CD1c-positive myeloid dendritic cell (primary cell): Measurements from ENCODE around the gene MAP1A.

ENCODE experiments used
- DNase-seq: peaks from one replicate; pipeline ENCODE4 v3.0.0-alpha.2; 2016; ENCODE audit errors: extremely low spot score

MAP1A gene

GRCh38 chr15:43517354-43518196 is at the start of gene MAP1A:
Gene MAP1A, plus strand, starts transcription at chr15:43517608. Its CDS starts 3,866 bp downstream, at chr15:43521474.
- no peak for DNase-seq

- no peak for DNase-seq
These were observed 47.5 kb upstream of the MAP1A start for GRCh38 chr15:43469867-43470266.

GRCh38 chr15:43471975-43472374 is 45.4 kb upstream of the MAP1A start:
- DNase-seq, result no peak

- no peak for DNase-seq
These were observed 43.5 kb upstream of the MAP1A start for GRCh38 chr15:43473885-43474284.

GRCh38 chr15:43483297-43484128 is 33.9 kb upstream of the MAP1A start:
- DNase-seq, result no peak

- no peak for DNase-seq
These were observed 33.0 kb upstream of the MAP1A start for GRCh38 chr15:43484455-43484854.

GRCh38 chr15:43487271-43487895 is 30.0 kb upstream of the MAP1A start:
- DNase-seq, result no peak

- no peak for DNase-seq
These were observed 28.6 kb upstream of the MAP1A start for GRCh38 chr15:43488790-43489189.

GRCh38 chr15:43489191-43489590 is 28.2 kb upstream of the MAP1A start:
- DNase-seq, result no peak

GRCh38 chr15:43492266-43492665 is 25.1 kb upstream of the MAP1A start:
- DNase-seq, result no peak

GRCh38 chr15:43492673-43493601 is 24.5 kb upstream of the MAP1A start, which contains the start of gene TP53BP1:
Gene TP53BP1, minus strand, starts transcription at chr15:43493156. Its CDS starts 113 bp downstream, at chr15:43493043.
- peak; percentile 98 for DNase-seq

GRCh38 chr15:43493703-43494472 is 23.5 kb upstream of the MAP1A start:
- no peak for DNase-seq

- no peak for DNase-seq
These were observed 18.4 kb upstream of the MAP1A start for GRCh38 chr15:43498990-43499389.

- DNase-seq, result no peak
These were observed 17.8 kb upstream of the MAP1A start for GRCh38 chr15:43499635-43500034.

- DNase-seq, result no peak
These were observed 11.7 kb upstream of the MAP1A start for GRCh38 chr15:43505738-43506137.

GRCh38 chr15:43508421-43508820 is 9.0 kb upstream of the MAP1A start:
- no peak for DNase-seq

GRCh38 chr15:43508991-43509659 is 8.3 kb upstream of the MAP1A start:
- no peak for DNase-seq

GRCh38 chr15:43509660-43510199 is 7.7 kb upstream of the MAP1A start:
- DNase-seq, result no peak

GRCh38 chr15:43510200-43511011 is 7.0 kb upstream of the MAP1A start:
- peak; percentile 99 for DNase-seq
